HepG2 (cell line): Measurements from ENCODE around the gene GATB. TPM values are rescaled to one million over a fixed set of nuclear protein-coding genes. Genes with fewer than 3 reads are reported as not detected.

Source experiments
- ATAC-seq: fragments of 200-7000 bp; cut with Tn5 transposase; 3 replicates; pipeline ENCODE4 v1.9.1; 2020; ENCODE audit warnings: mild to moderate bottlenecking, moderate library complexity
- BruUV-seq: library from RNA; stranded (reverse); fragments of 400-500 nt; replicated peaks from 2 replicates; lab custom pipeline; 2021; lab: Mats Ljungman, UMichigan
- CTCF ChIA-PET: fragments of 300-600 bp; formaldehyde crosslinking; extraction: SDS; loops from one replicate; lab custom pipeline; 2021; ENCODE audit warnings: low total read pairs, inconsistent platforms, low intra/inter-chr PET ratio; lab: Yijun Ruan, JAX
- POLR2A ChIA-PET: fragments of 350-600 bp; sonication (Branson Sonifier 250); formaldehyde crosslinking; loops from one replicate; lab custom pipeline; 2020; ENCODE audit warnings: antibody characterized with exemption, inconsistent platforms; lab: Yijun Ruan, JAX
- DNase-seq: peaks from one replicate; pipeline ENCODE4 v3.0.0-alpha.2; 2015; ENCODE audit warnings: low spot score
- FAIRE-seq: peaks from 3 replicates; lab custom pipeline; 2011; peaks lifted over from hg19 to GRCh38; lab: Jason Lieb, UNC
- H2AFZ ChIP-seq: one replicate; pipeline ENCODE4 v1.6.1; 2011; ENCODE audit warnings: low read length, inconsistent platforms
- H3K27ac ChIP-seq: fragments of 300-600 bp; 3 replicates; pipeline ENCODE4 v1.8.0; 2011; ENCODE audit warnings: mixed run types, mild to moderate bottlenecking, mixed read lengths, low read length, inconsistent platforms; ENCODE audit not compliant: insufficient read depth; ENCODE audit errors: extremely low read length
- H3K27me3 ChIP-seq, 2 experiments: fragments of 200-600 bp in 1 of 2; 2 replicates in 1 of 2; 3 replicates in 1 of 2; pipeline versions ENCODE4 v1.6.0 to v1.8.0; 2011; ENCODE audit warnings: low read length in 2 of 2, mild to moderate bottlenecking in 2 of 2, moderate library complexity in 2 of 2, inconsistent platforms in 1 of 2; ENCODE audit not compliant: insufficient read depth in 2 of 2, control insufficient read depth in 1 of 2
- H3K36me3 ChIP-seq, 2 experiments: fragments of 200-600 bp in 1 of 2; replicated peaks in 1 of 2; 2 replicates in 1 of 2; 3 replicates in 1 of 2; pipeline versions ENCODE4 v1.5.1 to v1.8.0; 2011; ENCODE audit warnings: low read length in 2 of 2, inconsistent platforms in 1 of 2; ENCODE audit not compliant: insufficient read depth in 2 of 2, control insufficient read depth in 1 of 2
- H3K4me1 ChIP-seq: 2 replicates; pipeline ENCODE4 v1.5.1; 2012; ENCODE audit warnings: low read length, inconsistent platforms; ENCODE audit not compliant: insufficient read depth
- H3K4me2 ChIP-seq: 2 replicates; pipeline ENCODE4 v1.6.0; 2011; ENCODE audit warnings: low read depth, low read length, inconsistent platforms
- H3K4me3 ChIP-seq, 3 experiments: fragments of 200-600 bp in 1 of 3; sonication (generic), shearing (Covaris generic) in 1 of 3; replicated peaks in 1 of 3; 2 replicates each; pipeline ENCODE4 v1.5.1; 2011 to 2016; ENCODE audit warnings: low read length in 3 of 3, inconsistent platforms in 2 of 3, low read depth in 2 of 3, mild to moderate bottlenecking in 2 of 3, control low read depth in 1 of 3, mixed read lengths in 1 of 3; ENCODE audit not compliant: insufficient read depth in 1 of 3
- H3K79me2 ChIP-seq: one replicate; pipeline ENCODE4 v1.6.1; 2011; ENCODE audit warnings: low read length, inconsistent platforms; ENCODE audit not compliant: insufficient read depth
- H3K9ac ChIP-seq: 2 replicates; pipeline ENCODE4 v1.6.0; 2011; ENCODE audit warnings: mild to moderate bottlenecking, low read depth, low read length, inconsistent platforms; ENCODE audit not compliant: insufficient read depth
- H3K9me3 ChIP-seq: 2 replicates; pipeline ENCODE4 v1.5.1; 2012; ENCODE audit warnings: mild to moderate bottlenecking, low read length
- H4K20me1 ChIP-seq: 2 replicates; pipeline ENCODE4 v1.6.0; 2011; ENCODE audit warnings: inconsistent platforms, mild to moderate bottlenecking, low read length, moderate library complexity; ENCODE audit not compliant: insufficient read depth
- HDAC6 ChIP-seq: fragments of 200-600 bp; sonication (generic); IDR thresholded peaks from 2 replicates; pipeline ENCODE4 v1.7.0; 2017; ENCODE audit warnings: mild to moderate bottlenecking, antibody characterized with exemption, low read length, low read depth
- HOXA7 ChIP-seq: sonication (generic); formaldehyde crosslinking; IDR thresholded peaks from 2 replicates; pipeline ENCODE4 v1.8.1; 2022; ENCODE audit warnings: mild to moderate bottlenecking, missing genetic modification reagents, moderate library complexity
- PAX8 ChIP-seq: sonication (generic); formaldehyde crosslinking; IDR thresholded peaks from 2 replicates; pipeline ENCODE4 v1.8.0; 2022; ENCODE audit warnings: mild to moderate bottlenecking, missing genetic modification reagents, borderline replicate concordance
- ZNF317 ChIP-seq: sonication (generic); formaldehyde crosslinking; IDR thresholded peaks from 2 replicates; pipeline ENCODE4 v1.5.0; 2020; ENCODE audit warnings: mild to moderate bottlenecking, missing genetic modification reagents
- in situ Hi-C: cut with HindIII; loops from 2 replicates; pipeline ENCODE4 v1.10.0; 2017; ENCODE audit warnings: low pct_unique_long_range_greater_than_20kb; ENCODE audit not compliant: extremely low pct_ligation_motif_present
- intact Hi-C: fragments of 100-400 bp; cut with micrococcal nuclease; formaldehyde crosslinking; loops from one replicate; pipeline ENCODE4 v1.10.0; 2022; ENCODE audit not compliant: unreplicated experiment
- polyA plus RNA-seq, 8 experiments: library from polyadenylated mRNA; depleted of rRNA in 3 of 8; stranded (reverse) in 7 of 8; unstranded in 1 of 8; fragments of >200 nt; fragmentation: Illumina TruSeq in 4 of 8; extraction: Trizol in 4 of 8; gene quantifications; 2 replicates each; pipeline versions ENCODE4 v1.2.1 to v1.2.3, GENCODE V29; 2011 to 2016; ENCODE audit warnings: low read depth in 4 of 8, missing spikeins in 1 of 8, mixed read lengths in 1 of 8; ENCODE audit not compliant: insufficient read depth in 1 of 8
- total RNA-seq, 5 experiments: library from RNA; depleted of rRNA; stranded (reverse); fragments of >200 nt; fragmentation: Illumina TruSeq; extraction: Trizol; gene quantifications; 2 replicates each; pipeline ENCODE4 v1.2.3, GENCODE V29; 2016; ENCODE audit warnings: low read depth in 1 of 5
- TF ChIP-seq, protein P1 (sequence below): sonication (generic); formaldehyde crosslinking; IDR thresholded peaks from 2 replicates; pipeline ENCODE4 v1.4.0; 2020; ENCODE audit warnings: mild to moderate bottlenecking, missing genetic modification reagents

The GATB gene
- total and polyA plus RNA-seq, 2 of the 13 experiments (the other 11 are each of a cell fraction or from before 2014, with no cell fraction given), result 32.3 to 32.4 TPM

GRCh38 chr4:151774324-151774723, 13.5 kb upstream of the GATB start:
- Histone ChIP-seq H3K9me3 (no peaks in the 10 kb centered on the region), H3K9ac (no peak overlapping the region), H3K4me3 (no peak overlapping the region), H3K27me3 (0 out of 5 replicates have a peak, but pooled peaks cover 0 to 3% of the 10 kb centered on the region in 2 experiments), H3K4me1 (no peaks in the 10 kb centered on the region), H3K36me3 (no peaks in the 10 kb centered on the region), H3K4me2 (no peak overlapping the region), H2AFZ (no peak overlapping the region), H4K20me1 (no peaks in the 10 kb centered on the region), H3K79me2 (no peaks in the 10 kb centered on the region), H3K27ac (no peak overlapping the region)
- intact Hi-C loops, result no loop called here
- TF ChIP-seq HOXA7 (CRISPR knock-in tag), result no peak
- TF ChIP-seq HDAC6, result no peak
- TF ChIP-seq, protein P1, sequence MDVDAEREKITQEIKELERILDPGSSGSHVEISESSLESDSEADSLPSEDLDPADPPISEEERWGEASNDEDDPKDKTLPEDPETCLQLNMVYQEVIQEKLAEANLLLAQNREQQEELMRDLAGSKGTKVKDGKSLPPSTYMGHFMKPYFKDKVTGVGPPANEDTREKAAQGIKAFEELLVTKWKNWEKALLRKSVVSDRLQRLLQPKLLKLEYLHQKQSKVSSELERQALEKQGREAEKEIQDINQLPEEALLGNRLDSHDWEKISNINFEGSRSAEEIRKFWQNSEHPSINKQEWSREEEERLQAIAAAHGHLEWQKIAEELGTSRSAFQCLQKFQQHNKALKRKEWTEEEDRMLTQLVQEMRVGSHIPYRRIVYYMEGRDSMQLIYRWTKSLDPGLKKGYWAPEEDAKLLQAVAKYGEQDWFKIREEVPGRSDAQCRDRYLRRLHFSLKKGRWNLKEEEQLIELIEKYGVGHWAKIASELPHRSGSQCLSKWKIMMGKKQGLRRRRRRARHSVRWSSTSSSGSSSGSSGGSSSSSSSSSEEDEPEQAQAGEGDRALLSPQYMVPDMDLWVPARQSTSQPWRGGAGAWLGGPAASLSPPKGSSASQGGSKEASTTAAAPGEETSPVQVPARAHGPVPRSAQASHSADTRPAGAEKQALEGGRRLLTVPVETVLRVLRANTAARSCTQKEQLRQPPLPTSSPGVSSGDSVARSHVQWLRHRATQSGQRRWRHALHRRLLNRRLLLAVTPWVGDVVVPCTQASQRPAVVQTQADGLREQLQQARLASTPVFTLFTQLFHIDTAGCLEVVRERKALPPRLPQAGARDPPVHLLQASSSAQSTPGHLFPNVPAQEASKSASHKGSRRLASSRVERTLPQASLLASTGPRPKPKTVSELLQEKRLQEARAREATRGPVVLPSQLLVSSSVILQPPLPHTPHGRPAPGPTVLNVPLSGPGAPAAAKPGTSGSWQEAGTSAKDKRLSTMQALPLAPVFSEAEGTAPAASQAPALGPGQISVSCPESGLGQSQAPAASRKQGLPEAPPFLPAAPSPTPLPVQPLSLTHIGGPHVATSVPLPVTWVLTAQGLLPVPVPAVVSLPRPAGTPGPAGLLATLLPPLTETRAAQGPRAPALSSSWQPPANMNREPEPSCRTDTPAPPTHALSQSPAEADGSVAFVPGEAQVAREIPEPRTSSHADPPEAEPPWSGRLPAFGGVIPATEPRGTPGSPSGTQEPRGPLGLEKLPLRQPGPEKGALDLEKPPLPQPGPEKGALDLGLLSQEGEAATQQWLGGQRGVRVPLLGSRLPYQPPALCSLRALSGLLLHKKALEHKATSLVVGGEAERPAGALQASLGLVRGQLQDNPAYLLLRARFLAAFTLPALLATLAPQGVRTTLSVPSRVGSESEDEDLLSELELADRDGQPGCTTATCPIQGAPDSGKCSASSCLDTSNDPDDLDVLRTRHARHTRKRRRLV (CRISPR knock-in tag), result no peak
- no peak for TF ChIP-seq PAX8
- TF ChIP-seq ZNF317 (CRISPR knock-in tag), result peak; percentile 95
- ATAC-seq (no peak), FAIRE-seq (no peak), DNase-seq (no peak)
- BruUV-seq, result no TSS peak
- ChIA-PET CTCF (no interaction called here), POLR2A (no interaction called here)
- in situ Hi-C loops, result no loop called here
